RPMI8226 (cell line): ENCODE results near the gene OCRL.
A peak's percentile ranks its signal among the peaks of the same experiment; 100 is the strongest.
"Not testable (repeated sequence)": the region's sequence is repeated elsewhere in the genome, so short reads cannot be mapped to it uniquely, and the experiment has no call there.

Source experiments
- DNase-seq: peaks from one replicate; pipeline ENCODE4 v3.0.0-alpha.2; 2015

OCRL gene

DNA sequence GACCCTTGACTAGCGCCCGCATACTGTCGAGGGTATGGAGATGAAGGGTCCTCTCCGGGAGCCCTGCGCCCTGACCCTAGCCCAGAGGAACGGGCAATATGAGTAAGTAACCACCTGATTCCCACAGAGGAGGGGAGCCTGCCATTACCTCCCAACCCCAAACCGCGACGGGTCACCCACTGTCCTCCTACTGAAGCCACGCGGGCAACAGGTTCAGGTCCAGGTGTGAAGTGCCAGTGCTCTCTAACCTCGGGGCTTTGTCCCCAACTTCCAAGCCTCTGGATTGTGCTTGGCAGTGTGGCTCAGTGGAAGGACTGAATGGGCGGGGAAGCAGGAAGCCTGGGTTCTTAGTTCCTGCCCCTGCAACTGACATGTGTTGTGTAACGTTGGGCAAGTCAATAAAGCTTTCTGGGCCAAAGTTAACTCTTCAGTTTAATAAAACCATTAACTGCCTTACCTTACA lies 694 bp downstream of the OCRL start:
- peak; percentile 24 for DNase-seq

- no peak for DNase-seq
These were observed 4.7 kb downstream of the OCRL start for GRCh38 chrX:129544780-129545179.

GRCh38 chrX:129545408-129545807 lies 5.3 kb downstream of the OCRL start:
- peak; percentile 89 for DNase-seq

- DNase-seq = no peak
These were observed 9.1 kb downstream of the OCRL start for GRCh38 chrX:129549124-129549523.

GRCh38 chrX:129553619-129554288 lies 13.7 kb downstream of the OCRL start:
- DNase-seq = peak; percentile 78

- DNase-seq = not testable (repeated sequence)
These were observed 14.8 kb downstream of the OCRL start for GRCh38 chrX:129554816-129555215.

GRCh38 chrX:129556806-129557315 lies 16.8 kb downstream of the OCRL start:
- DNase-seq = no peak

DNA sequence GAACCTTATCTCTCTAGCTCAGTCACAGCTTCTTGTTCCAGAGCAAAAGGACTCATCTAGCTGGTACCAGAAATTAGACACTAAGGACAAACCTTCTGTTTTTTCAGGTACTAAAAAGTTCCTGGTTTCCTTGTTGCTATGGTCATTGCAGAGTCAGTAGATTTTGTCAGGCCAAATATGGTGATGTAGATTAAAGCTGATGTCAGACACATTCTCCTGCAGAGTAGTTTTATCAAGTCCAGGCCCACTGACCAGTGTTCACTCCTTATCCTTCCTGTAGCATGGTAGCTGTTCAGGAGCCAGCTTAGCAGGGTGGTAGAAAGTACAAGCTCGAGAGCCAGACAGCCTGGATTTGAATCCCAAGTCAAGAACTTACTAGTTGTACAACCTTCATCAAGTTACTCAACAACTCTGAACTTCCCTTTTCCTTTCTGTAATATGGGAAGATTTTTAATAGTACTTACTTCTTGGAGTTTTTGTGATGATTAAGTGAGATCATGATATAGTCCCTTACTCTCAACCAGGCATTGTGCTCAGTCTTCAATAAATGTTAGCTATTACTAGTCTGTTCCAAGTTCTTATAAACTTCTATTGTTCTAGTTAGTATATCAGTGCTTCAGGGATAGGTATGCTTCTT lies 17.9 kb downstream of the OCRL start:
- no peak for DNase-seq

DNA sequence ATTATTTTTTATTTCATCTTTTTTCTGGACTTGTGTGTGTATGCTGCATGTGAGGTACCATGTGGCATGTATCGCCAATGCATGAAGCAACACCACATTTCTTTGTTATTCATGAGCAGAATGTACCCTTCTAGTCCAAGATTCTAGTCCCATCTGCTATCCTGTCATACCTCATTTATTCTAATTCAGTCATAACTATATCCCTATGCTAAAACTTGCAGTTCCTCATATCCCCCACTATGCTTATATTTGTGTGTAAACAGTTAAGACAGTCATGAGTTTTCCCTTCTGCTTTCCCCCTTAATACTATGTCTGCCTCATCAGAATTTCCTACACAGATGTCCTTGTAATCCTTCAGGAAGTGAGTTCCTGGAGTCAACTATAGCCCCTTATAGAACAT lies 19.7 kb downstream of the OCRL start:
- DNase-seq = no peak

DNA sequence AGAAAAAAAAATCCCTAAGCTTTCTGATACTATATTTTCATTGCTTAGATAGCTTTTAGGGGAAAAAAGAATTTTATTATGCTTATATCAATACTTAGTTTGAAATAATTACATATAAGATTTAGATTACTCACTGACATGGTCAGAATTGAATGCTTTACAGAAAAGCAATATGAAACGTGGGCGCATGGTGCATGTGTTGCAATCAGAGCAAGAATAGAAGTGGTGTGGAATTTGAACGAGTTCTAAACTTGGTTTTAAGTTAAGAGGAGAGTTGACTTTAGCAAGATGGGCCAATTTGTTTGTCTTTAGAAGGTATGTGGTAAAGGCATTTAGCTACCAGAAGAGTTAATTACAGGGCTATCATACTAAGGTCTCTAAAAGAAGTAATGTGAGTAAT lies 21.4 kb downstream of the OCRL start:
- no peak for DNase-seq

- DNase-seq = not testable (repeated sequence)
These were observed 24.3 kb downstream of the OCRL start for GRCh38 chrX:129564345-129564744.

- DNase-seq = no peak
These were observed 25.1 kb downstream of the OCRL start for GRCh38 chrX:129565046-129565650.

GRCh38 chrX:129566073-129566472 lies 26.0 kb downstream of the OCRL start:
- DNase-seq = no peak

- no peak for DNase-seq
These were observed 28.3 kb downstream of the OCRL start for GRCh38 chrX:129568349-129568748.

DNA sequence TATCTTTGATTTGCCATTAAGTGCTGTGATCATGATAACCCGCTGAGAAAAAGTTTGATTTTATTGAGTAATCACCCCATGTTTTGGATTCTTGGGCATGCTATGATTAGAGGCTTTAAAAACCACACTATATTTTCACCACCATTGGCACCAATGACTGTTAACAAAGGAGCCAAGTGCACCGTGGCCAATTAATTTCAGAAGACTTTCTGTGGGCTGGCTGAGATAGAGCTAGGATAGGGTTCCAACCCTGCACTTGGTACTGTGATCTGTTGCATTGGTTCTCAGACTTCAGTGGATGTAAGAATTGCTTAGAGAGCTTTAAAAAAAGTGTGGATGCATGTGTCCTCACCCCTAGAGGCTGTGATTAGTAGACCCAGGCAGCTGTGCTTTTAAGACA lies 32.4 kb downstream of the OCRL start:
- no peak for DNase-seq

DNA sequence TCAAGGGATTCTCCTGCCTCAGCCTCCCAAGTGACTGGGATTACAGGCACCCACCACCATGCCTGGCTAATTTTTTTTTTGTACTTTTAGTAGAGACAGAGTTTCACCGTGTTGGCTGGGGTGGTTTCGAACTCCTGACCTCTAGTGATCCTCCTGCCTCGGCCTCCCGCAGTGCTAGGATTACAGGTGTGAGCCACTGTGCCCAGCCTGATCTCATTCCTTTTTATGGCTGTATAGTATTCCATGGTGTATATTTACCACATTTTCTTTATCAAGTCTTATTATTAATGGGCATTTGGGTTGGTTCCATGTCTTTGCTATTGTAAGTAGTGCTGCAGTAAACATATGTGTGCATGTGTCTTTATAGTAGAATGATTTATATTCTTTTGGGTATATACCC lies 33.6 kb downstream of the OCRL start:
- DNase-seq = not testable (repeated sequence)

DNA sequence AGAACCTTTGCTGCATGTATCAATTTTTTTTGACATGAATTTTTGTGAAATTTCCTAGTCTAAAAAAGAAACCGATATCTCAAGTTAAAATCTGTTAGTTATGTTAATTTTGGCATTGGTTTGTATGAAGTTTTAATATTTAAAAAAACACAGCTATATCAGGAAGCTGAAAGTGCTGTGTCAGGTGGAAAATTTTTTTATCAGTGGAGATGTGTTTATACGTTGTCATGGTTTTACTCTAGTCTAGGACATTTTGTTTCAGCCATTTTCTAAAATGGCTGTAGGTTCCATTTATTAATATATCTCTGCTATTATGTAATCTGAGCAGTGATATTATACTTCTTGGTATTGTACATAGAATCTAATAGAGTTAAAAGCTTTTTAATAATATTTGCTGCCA lies 34.2 kb downstream of the OCRL start:
- no peak for DNase-seq

DNA sequence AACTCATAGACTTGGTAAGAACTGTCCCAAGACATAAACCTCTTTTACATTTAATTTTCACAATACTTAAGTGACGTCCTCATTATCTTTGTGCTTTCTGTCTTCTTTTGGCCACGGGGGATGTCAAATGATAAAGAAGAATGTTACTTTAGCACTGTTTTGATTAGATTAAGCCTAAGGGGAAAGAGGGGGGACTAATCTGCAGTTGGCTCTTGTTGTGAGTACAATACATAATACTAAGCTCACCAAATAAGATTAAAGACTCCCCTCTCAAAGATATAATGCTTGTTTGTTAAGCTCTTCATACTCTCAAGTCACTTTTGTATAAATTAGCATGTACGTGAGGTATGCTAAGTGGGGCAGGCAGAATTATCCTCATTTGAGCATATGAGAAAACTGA lies 36.5 kb downstream of the OCRL start:
- no peak for DNase-seq

DNA sequence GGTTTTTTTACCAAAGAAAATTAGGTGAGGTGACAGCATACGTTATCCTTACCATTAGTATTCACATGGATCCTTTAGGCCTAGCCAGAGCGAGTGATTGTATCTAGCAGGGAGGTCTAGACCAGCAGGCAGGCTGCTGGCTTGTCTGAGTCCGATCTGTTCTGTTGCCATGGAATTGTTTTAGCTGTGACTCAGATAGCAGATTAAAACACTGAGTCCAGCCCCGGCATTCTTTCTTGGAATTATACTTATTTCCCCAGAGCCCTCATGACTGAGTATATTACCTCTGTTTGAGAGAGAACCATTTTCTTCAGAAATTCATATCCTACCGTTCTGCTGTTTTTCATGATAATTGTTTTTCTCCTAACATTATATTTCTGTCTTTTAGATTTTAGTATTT lies 37.4 kb downstream of the OCRL start:
- DNase-seq = no peak

DNA sequence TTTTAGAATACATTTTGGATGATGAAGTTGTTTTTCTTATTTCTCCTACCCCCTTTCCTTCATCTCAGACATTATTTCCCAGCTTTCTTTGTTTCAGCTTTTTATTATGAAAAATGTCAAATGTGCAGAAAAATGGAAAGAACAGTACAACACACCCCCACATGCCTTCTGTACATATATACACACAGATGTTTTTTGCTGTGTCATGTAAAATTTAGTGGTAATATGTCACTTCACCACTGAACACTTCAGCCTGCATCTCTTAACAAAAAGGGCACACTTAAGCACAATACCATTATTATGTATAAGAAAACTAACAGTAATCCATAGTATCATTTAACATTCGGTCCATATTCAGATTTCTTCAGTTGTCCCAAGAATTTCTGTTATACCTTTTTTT lies 37.8 kb downstream of the OCRL start:
- peak; percentile 3 for DNase-seq

DNA sequence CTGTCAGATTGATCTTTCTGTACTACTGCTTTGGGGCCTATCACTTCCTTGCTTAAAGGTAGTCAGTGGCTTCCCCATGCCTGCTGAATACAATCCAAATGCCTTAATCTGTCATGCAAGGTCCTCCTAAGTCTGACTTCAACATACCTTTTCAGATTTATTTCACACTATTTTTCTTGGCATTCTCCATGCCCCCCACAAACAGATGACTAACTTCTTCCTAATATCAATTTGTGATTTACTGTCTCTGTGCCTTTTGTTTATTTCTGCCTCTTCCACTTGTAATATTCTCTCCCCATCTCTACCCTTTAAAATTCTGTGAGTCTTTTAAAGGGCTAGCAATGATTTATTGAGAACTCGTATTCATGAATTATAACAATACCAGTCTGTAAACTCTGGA lies 41.8 kb downstream of the OCRL start:
- DNase-seq = no peak

DNA sequence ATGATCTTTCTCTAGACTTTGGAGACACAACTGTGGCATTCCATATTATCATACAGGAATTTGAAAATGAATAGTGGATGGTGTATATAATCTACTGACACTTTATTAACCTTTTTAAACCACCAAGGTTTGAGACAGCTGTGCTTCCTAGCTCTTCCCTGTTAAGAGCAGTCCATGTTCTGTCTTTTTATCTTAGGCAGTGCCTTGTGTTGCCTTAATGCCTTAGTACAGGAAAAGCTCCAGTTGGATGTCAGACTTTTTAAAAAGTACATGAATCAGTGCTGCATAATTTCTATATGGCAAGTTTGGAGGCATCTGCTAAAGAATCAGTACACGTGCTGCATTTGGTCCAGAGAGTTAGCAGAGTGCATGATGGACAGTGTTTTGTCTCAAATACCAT lies 45.1 kb downstream of the OCRL start:
- no peak for DNase-seq

DNA sequence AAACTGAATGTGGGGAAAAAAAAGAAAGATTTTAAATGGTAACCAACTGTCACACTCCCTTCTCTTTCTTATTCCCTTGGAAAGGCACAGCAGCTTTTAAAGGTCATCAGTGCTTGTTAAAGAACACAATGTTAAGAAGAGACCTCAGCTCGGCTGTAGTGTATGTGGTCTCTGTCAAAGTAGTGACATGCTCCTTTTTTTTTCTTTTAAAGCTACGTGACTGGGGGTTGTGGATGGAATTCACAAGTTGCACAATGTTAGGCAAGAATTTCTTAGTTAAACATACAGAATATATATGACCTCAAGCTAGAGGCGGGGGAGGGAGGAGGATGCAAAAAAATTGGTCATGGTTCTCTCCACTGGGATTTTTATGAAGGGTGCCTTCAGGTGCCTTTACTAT lies 45.6 kb downstream of the OCRL start:
- no peak for DNase-seq

GRCh38 chrX:129586446-129586845 lies 46.4 kb downstream of the OCRL start:
- no peak for DNase-seq
